H9 (cell line): Measurements from ENCODE around the gene TRPV6. TPM values are rescaled to one million over a fixed set of nuclear protein-coding genes. Genes with fewer than 3 reads are reported as not detected.

Experiments
- DNase-seq: peaks from one replicate; pipeline ENCODE4 v3.0.0-alpha.2; 2017
- H2AFZ ChIP-seq: one replicate; pipeline ENCODE4 v1.6.1; 2013; ENCODE audit warnings: mild to moderate bottlenecking, low read length, control low read depth, moderate library complexity
- H2AK5ac ChIP-seq: 2 replicates; pipeline ENCODE4 v1.6.1; 2013; ENCODE audit warnings: low read length, control low read depth, mixed read lengths; ENCODE audit not compliant: insufficient read length
- H2BK120ac ChIP-seq: one replicate; pipeline ENCODE4 v1.6.1; 2013; ENCODE audit warnings: low read depth, mild to moderate bottlenecking, low read length, control low read depth, inconsistent platforms; ENCODE audit not compliant: poor library complexity, severe bottlenecking
- H2BK12ac ChIP-seq: 2 replicates; pipeline ENCODE4 v1.6.1; 2013; ENCODE audit warnings: low read length, control low read depth, mixed read lengths, low read depth; ENCODE audit not compliant: insufficient read length
- H2BK15ac ChIP-seq: 2 replicates; pipeline ENCODE4 v1.6.1; 2013; ENCODE audit warnings: low read depth, low read length, control low read depth
- H2BK20ac ChIP-seq: one replicate; pipeline ENCODE4 v1.6.1; 2013; ENCODE audit warnings: low read depth, mild to moderate bottlenecking, low read length, control low read depth, inconsistent platforms; ENCODE audit not compliant: poor library complexity, severe bottlenecking
- H2BK5ac ChIP-seq: 2 replicates; pipeline ENCODE4 v1.6.1; 2013; ENCODE audit warnings: low read length, control low read depth, mixed read lengths; ENCODE audit not compliant: insufficient read length
- H3K14ac ChIP-seq: 2 replicates; pipeline ENCODE4 v1.6.1; 2013; ENCODE audit warnings: low read length, control low read depth; ENCODE audit not compliant: insufficient read depth
- H3K18ac ChIP-seq: 2 replicates; pipeline ENCODE4 v1.6.1; 2013; ENCODE audit warnings: low read depth, mild to moderate bottlenecking, mixed read lengths, low read length, control low read depth; ENCODE audit not compliant: insufficient read length
- H3K23ac ChIP-seq: 2 replicates; pipeline ENCODE4 v1.6.1; 2013; ENCODE audit warnings: low read length, control low read depth, mixed read lengths, low read depth; ENCODE audit not compliant: insufficient read length
- H3K23me2 ChIP-seq: 2 replicates; pipeline ENCODE4 v1.6.1; 2013; ENCODE audit warnings: low read depth, mild to moderate bottlenecking, mixed read lengths, low read length, control low read depth; ENCODE audit not compliant: insufficient read length, poor library complexity, severe bottlenecking
- H3K27ac ChIP-seq: 2 replicates; pipeline ENCODE4 v1.5.1; 2013; ENCODE audit warnings: low read length, control low read depth, mixed read lengths, low read depth; ENCODE audit not compliant: insufficient read length
- H3K27me3 ChIP-seq: 2 replicates; pipeline ENCODE4 v1.6.1; 2013; ENCODE audit warnings: low read length, control low read depth, inconsistent platforms; ENCODE audit not compliant: insufficient read depth
- H3K4ac ChIP-seq: 2 replicates; pipeline ENCODE4 v1.6.1; 2013; ENCODE audit warnings: low read depth, mild to moderate bottlenecking, control low read depth, inconsistent platforms, low read length, moderate library complexity
- H3K4me1 ChIP-seq: 2 replicates; pipeline ENCODE4 v1.6.1; 2013; ENCODE audit warnings: low read length, control low read depth, inconsistent platforms; ENCODE audit not compliant: insufficient read depth
- H3K4me2 ChIP-seq: 2 replicates; pipeline ENCODE4 v1.6.1; 2013; ENCODE audit warnings: low read length, control low read depth, mixed read lengths; ENCODE audit not compliant: insufficient read length, insufficient read depth
- H3K56ac ChIP-seq: 2 replicates; pipeline ENCODE4 v1.6.1; 2013; ENCODE audit warnings: low read depth, mild to moderate bottlenecking, mixed read lengths, low read length, control low read depth; ENCODE audit not compliant: insufficient read length
- H3K79me1 ChIP-seq: 2 replicates; pipeline ENCODE4 v1.6.1; 2013; ENCODE audit warnings: low read depth, mild to moderate bottlenecking, moderate library complexity, low read length, control low read depth, inconsistent platforms; ENCODE audit not compliant: insufficient read depth, poor library complexity, severe bottlenecking
- H3K79me2 ChIP-seq: 2 replicates; pipeline ENCODE4 v1.6.1; 2013; ENCODE audit warnings: low read length, control low read depth, inconsistent platforms; ENCODE audit not compliant: insufficient read depth
- H3K9ac ChIP-seq: 2 replicates; pipeline ENCODE4 v1.6.1; 2013; ENCODE audit warnings: low read length, control low read depth, mixed read lengths; ENCODE audit not compliant: insufficient read length; ENCODE audit errors: extremely low read depth
- H3K9me3 ChIP-seq: one replicate; pipeline ENCODE4 v1.6.1; 2013; ENCODE audit warnings: low read depth, low read length, inconsistent platforms; ENCODE audit not compliant: control insufficient read depth
- H3T11ph ChIP-seq: one replicate; pipeline ENCODE4 v1.6.1; 2013; ENCODE audit warnings: mild to moderate bottlenecking, low read length, control low read depth, inconsistent platforms
- H4K20me1 ChIP-seq: one replicate; pipeline ENCODE4 v1.6.1; 2013; ENCODE audit not compliant: control insufficient read depth, insufficient read length, insufficient read depth
- H4K5ac ChIP-seq: 2 replicates; pipeline ENCODE4 v1.6.1; 2013; ENCODE audit warnings: low read depth, mild to moderate bottlenecking, mixed read lengths, low read length, control low read depth; ENCODE audit not compliant: insufficient read length
- H4K8ac ChIP-seq: replicated peaks from 2 replicates; pipeline ENCODE4 v1.6.1; 2013; ENCODE audit warnings: low read length, control low read depth, mixed read lengths, low read depth; ENCODE audit not compliant: insufficient read length
- H4K91ac ChIP-seq: 2 replicates; pipeline ENCODE4 v1.6.1; 2013; ENCODE audit warnings: low read depth, mild to moderate bottlenecking, moderate library complexity, mixed read lengths, low read length, control low read depth; ENCODE audit not compliant: insufficient read length
- H3K27ac Mint-ChIP-seq, 3 experiments: 2 replicates in 2 of 3; 3 replicates in 1 of 3; pipeline ENCODE4 v1.8.0; 2020 to 2021; ENCODE audit warnings: mixed read lengths in 3 of 3, mild to moderate bottlenecking in 1 of 3, moderate library complexity in 1 of 3
- H3K27me3 Mint-ChIP-seq: 2 replicates; pipeline ENCODE4 v1.8.0; 2021; ENCODE audit warnings: low read depth, mild to moderate bottlenecking, moderate library complexity, mixed read lengths
- H3K36me3 Mint-ChIP-seq, 3 experiments: 2 replicates in 2 of 3; 3 replicates in 1 of 3; pipeline ENCODE4 v1.8.0; 2020 to 2021; ENCODE audit warnings: low read depth in 3 of 3, mixed read lengths in 3 of 3; ENCODE audit not compliant: insufficient read depth in 1 of 3
- H3K4me1 Mint-ChIP-seq, 2 experiments: 2 replicates each; pipeline ENCODE4 v1.8.0; 2020; ENCODE audit warnings: mixed read lengths in 2 of 2
- H3K4me3 Mint-ChIP-seq, 2 experiments: 2 replicates in 1 of 2; 3 replicates in 1 of 2; pipeline ENCODE4 v1.8.0; 2020 to 2021; ENCODE audit warnings: mild to moderate bottlenecking in 2 of 2, mixed read lengths in 2 of 2, moderate library complexity in 1 of 2
- H3K9me3 Mint-ChIP-seq, 2 experiments: 2 replicates in 1 of 2; 3 replicates in 1 of 2; pipeline ENCODE4 v1.8.0; 2020; ENCODE audit warnings: mild to moderate bottlenecking in 2 of 2, mixed read lengths in 2 of 2, moderate library complexity in 1 of 2
- CTCF ChIP-seq: fragments of 200-600 bp; sonication (generic); conservative IDR thresholded peaks from 3 replicates; pipeline ENCODE4 v1.8.0; 2021; ENCODE audit warnings: antibody characterized with exemption, mild to moderate bottlenecking
- WGBS: extraction: QIAGEN DNeasy Blood & Tissue Kit; methylation state at CpG from one replicate; pipeline ENCODE4 v1.1.7; 2013; ENCODE audit warnings: missing lambda C conversion rate, low lambda C conversion rate, mixed read lengths; ENCODE audit not compliant: insufficient read length; ENCODE audit errors: extremely low coverage; 5-methylcytosine and 5-hydroxymethylcytosine counted together
- total RNA-seq: library from RNA; stranded (reverse); gene quantifications from 2 replicates; pipeline ENCODE4 v1.2.1, GENCODE V29; 2021

TRPV6 gene
- total RNA-seq, 1 experiment from 2014 or later, result 0.61 TPM

- H3K27me3 ChIP-seq, result peaks cover 4% of the 10 kb centered on the region; the same call in 1 of the 2 replicates
- H3K4ac ChIP-seq, result no peak overlapping the region
- H3K4me3 Mint-ChIP-seq, result no peak overlapping the region
- H2BK120ac ChIP-seq, result no peak overlapping the region
- no peak overlapping the region for H3K56ac ChIP-seq
- H3K79me1 ChIP-seq, result no peaks in the 10 kb centered on the region
- H3K4me2 ChIP-seq, result no peak overlapping the region
- no peak overlapping the region for H4K8ac ChIP-seq
- no peak overlapping the region for H3K27ac ChIP-seq
- no peak for TF ChIP-seq CTCF
- H3K9me3 Mint-ChIP-seq, result no peaks in the 10 kb centered on the region; a peak in 1 of 5 replicates
- peaks cover 31 to 40% of the 10 kb centered on the region in 2 experiments for H3K4me1 Mint-ChIP-seq
- H3K9me3 ChIP-seq, result no peaks in the 10 kb centered on the region
- H2AFZ ChIP-seq, result no peak overlapping the region
- no peak overlapping the region for H3K18ac ChIP-seq
- no peak overlapping the region for H4K91ac ChIP-seq
- no peak overlapping the region for H4K5ac ChIP-seq
- no peak overlapping the region for H3K27ac Mint-ChIP-seq
- DNase-seq, result no peak
- 0 out of 7 replicates have a peak, but pooled peaks cover 0 to 4% (median 0%) of the 10 kb centered on the region in 3 experiments for H3K36me3 Mint-ChIP-seq
- no peaks in the 10 kb centered on the region for H3K79me2 ChIP-seq
- no peak overlapping the region for H3K9ac ChIP-seq
- H2BK12ac ChIP-seq, result no peak overlapping the region
- H3K23ac ChIP-seq, result no peak overlapping the region
- peaks cover 25% of the 10 kb centered on the region for H3K27me3 Mint-ChIP-seq
- peaks cover 17% of the 10 kb centered on the region for H3K23me2 ChIP-seq
- H3K14ac ChIP-seq, result no peak overlapping the region
- H2AK5ac ChIP-seq, result no peak overlapping the region
- H4K20me1 ChIP-seq, result no peaks in the 10 kb centered on the region
- no CpG with 5 or more reads among the region's 5 CpGs for WGBS
- peaks cover 11% of the 10 kb centered on the region for H3K4me1 ChIP-seq
- no peak overlapping the region for H2BK20ac ChIP-seq
- H2BK15ac ChIP-seq, result no peak overlapping the region
- H2BK5ac ChIP-seq, result no peak overlapping the region
- H3T11ph ChIP-seq, result no peak overlapping the region
Measured at GRCh38 chr7:142857625-142858024, 27.9 kb downstream of the TRPV6 start.
